ENCODE measurements around the gene PITRM1. TPM values are rescaled to one million over a fixed set of nuclear protein-coding genes. Genes with fewer than 3 reads are reported as not detected.

PITRM1 gene
- total RNA-seq, 1 donor from 2014 or later, result 80.4 TPM

GRCh38 chr10:3123571-3124411, 48.8 kb downstream of the PITRM1 start:
- Histone ChIP-seq H3K27me3 (ENCODE audit: insufficient read depth, low read length) (no peaks in the 10 kb centered on the region), H3K27ac (ENCODE audit: low read depth, low read length) (no peak overlapping the region), H3K9me3 (ENCODE audit: insufficient read depth, low read depth, low read length) (no peaks in the 10 kb centered on the region), H3K79me2 (ENCODE audit: insufficient read depth, low read length) (peaks cover 30% of the 10 kb centered on the region), H4K20me1 (ENCODE audit: insufficient read depth, low read length) (peaks cover 35% of the 10 kb centered on the region), H3K36me3 (ENCODE audit: insufficient read depth, low read length) (peaks cover 36% of the 10 kb centered on the region), H3K4me3 (ENCODE audit: insufficient read depth, low read depth, low read length) (no peak overlapping the region), H3K4me2 (ENCODE audit: low read length) (no peak overlapping the region), H3K9ac (ENCODE audit: low read length) (no peak overlapping the region), H3K4me1 (ENCODE audit: insufficient read depth, low read length) (peaks cover 8% of the 10 kb centered on the region), H2AFZ (ENCODE audit: low read depth, low read length) (no peak overlapping the region)
- peaks cover 14% of the 10 kb centered on the region for H3K4me1 Mint-ChIP-seq (ENCODE audit: low read depth, unreplicated experiment)
- H3K36me3 Mint-ChIP-seq (ENCODE audit: low read depth, unreplicated experiment), result peaks cover 23% of the 10 kb centered on the region
- FAIRE-seq (no peak), DNase-seq (ENCODE audit: low read depth) (no peak)
- no peak overlapping the region for H3K27ac Mint-ChIP-seq (ENCODE audit: unreplicated experiment)
- H3K27me3 Mint-ChIP-seq (ENCODE audit: low read depth, unreplicated experiment), result no peaks in the 10 kb centered on the region
- H3K4me3 Mint-ChIP-seq (ENCODE audit: unreplicated experiment), result no peak overlapping the region
- H3K9me3 Mint-ChIP-seq (ENCODE audit: unreplicated experiment), result no peaks in the 10 kb centered on the region
- TF ChIP-seq EZH2 (IDR thresholded peaks at IDR 0.05; ENCODE audit: insufficient read depth, low read length) (no peak), CTCF (IDR thresholded peaks at IDR 0.05; ENCODE audit: insufficient read depth, low read depth, low read length) (no peak)

- Histone ChIP-seq H3K79me2 (ENCODE audit: insufficient read depth, low read length) (peaks cover 30% of the 10 kb centered on the region), H3K9me3 (ENCODE audit: insufficient read depth, low read depth, low read length) (no peaks in the 10 kb centered on the region), H4K20me1 (ENCODE audit: insufficient read depth, low read length) (peaks cover 35% of the 10 kb centered on the region), H3K36me3 (ENCODE audit: insufficient read depth, low read length) (peaks cover 39% of the 10 kb centered on the region), H3K4me1 (ENCODE audit: insufficient read depth, low read length) (peaks cover 8% of the 10 kb centered on the region), H3K9ac (ENCODE audit: low read length) (no peak overlapping the region), H3K4me3 (ENCODE audit: insufficient read depth, low read depth, low read length) (no peak overlapping the region), H3K27ac (ENCODE audit: low read depth, low read length) (no peak overlapping the region), H3K4me2 (ENCODE audit: low read length) (no peak overlapping the region), H3K27me3 (ENCODE audit: insufficient read depth, low read length) (no peaks in the 10 kb centered on the region), H2AFZ (ENCODE audit: low read depth, low read length) (no peak overlapping the region)
- peaks cover 12% of the 10 kb centered on the region for H3K4me1 Mint-ChIP-seq (ENCODE audit: low read depth, unreplicated experiment)
- H3K36me3 Mint-ChIP-seq (ENCODE audit: low read depth, unreplicated experiment), result peaks cover 31% of the 10 kb centered on the region
- H3K9me3 Mint-ChIP-seq (ENCODE audit: unreplicated experiment), result no peaks in the 10 kb centered on the region
- no peak overlapping the region for H3K4me3 Mint-ChIP-seq (ENCODE audit: unreplicated experiment)
- H3K27me3 Mint-ChIP-seq (ENCODE audit: low read depth, unreplicated experiment), result no peaks in the 10 kb centered on the region
- TF ChIP-seq CTCF (IDR thresholded peaks at IDR 0.05; ENCODE audit: insufficient read depth, low read depth, low read length), result no peak
- TF ChIP-seq EZH2 (IDR thresholded peaks at IDR 0.05; ENCODE audit: insufficient read depth, low read length), result no peak
- H3K27ac Mint-ChIP-seq (ENCODE audit: unreplicated experiment), result no peak overlapping the region
- DNase-seq (ENCODE audit: low read depth) (no peak), FAIRE-seq (no peak)
Observed at GRCh38 chr10:3122486-3123205, 49.9 kb downstream of the PITRM1 start.

Data from astrocyte (in vitro differentiated cells and primary cell).